ENCODE measurements around the gene ACOXL. TPM values are rescaled to one million over a fixed set of nuclear protein-coding genes. Genes with fewer than 3 reads are reported as not detected.

Gene ACOXL
- total and polyA plus RNA-seq, 2 of the 8 experiments (the other 6 are each of a cell fraction or from before 2014, with no cell fraction given) = 11.4 to 20.6 TPM

- no peaks in the 10 kb centered on the region for H4K20me1 ChIP-seq (replicated peaks in 1 of 2; ENCODE audit: control insufficient read depth in 1 of 2, insufficient read depth in 2 of 2, low read length in 2 of 2)
- H2AK5ac ChIP-seq (ENCODE audit: low read depth, low read length) = no peak overlapping the region
- DNase-seq (ENCODE audit: low read depth in 1 of 2, low spot score in 2 of 2) (no peak), FAIRE-seq (no peak)
- H3K23ac ChIP-seq (ENCODE audit: insufficient read length) = no peak overlapping the region
- ChIA-PET CTCF (ENCODE audit: partially characterized antibody) (no interaction called here), POLR2A (ENCODE audit: partially characterized antibody) (no interaction called here)
- no peaks in the 10 kb centered on the region for H3K79me1 ChIP-seq (ENCODE audit: low read depth, low read length)
- H4K5ac ChIP-seq (ENCODE audit: insufficient read length, low read depth, low read length) = no peak overlapping the region
- H2BK120ac ChIP-seq (replicated peaks; ENCODE audit: low read depth, low read length) = no peak overlapping the region
- no peak overlapping the region for H3K56ac ChIP-seq (replicated peaks; ENCODE audit: insufficient read length, low read depth, low read length)
- 88% methylated on average over 4 of the region's 4 CpGs; no CpG with 5 or more reads in 1 of the 2 experiments for WGBS, 2 experiments (ENCODE audit: extremely low coverage in 1 of 2, insufficient coverage in 1 of 2, insufficient read length in 1 of 2, insufficient replicate concordance in 2 of 2, low coverage in 1 of 2, low lambda C conversion rate in 2 of 2, missing lambda C conversion rate in 1 of 2)
- H2BK12ac ChIP-seq (ENCODE audit: low read depth, low read length) = no peak overlapping the region
- H3K14ac ChIP-seq (ENCODE audit: insufficient read length) = no peak overlapping the region
- no peak overlapping the region for H3K4ac ChIP-seq (replicated peaks; ENCODE audit: insufficient read length, low read depth, low read length)
- H3K27me3 ChIP-seq (replicated peaks in 1 of 4; ENCODE audit: control insufficient read depth in 3 of 4, extremely low read depth in 1 of 4, insufficient read depth in 3 of 4, low read length in 3 of 4) = no peaks in the 10 kb centered on the region
- no peaks in the 10 kb centered on the region for H3K79me2 ChIP-seq (ENCODE audit: control insufficient read depth in 1 of 2, insufficient read depth in 2 of 2, low read length in 2 of 2)
- H3K36me3 ChIP-seq (ENCODE audit: control insufficient read depth in 2 of 4, insufficient read depth in 4 of 4, low read length in 3 of 4) = 0 out of 8 replicates have a peak, but pooled peaks cover 0 to 3% (median 0%) of the 10 kb centered on the region in 4 experiments
- H3K18ac ChIP-seq (ENCODE audit: extremely low read depth, low read length) = no peak overlapping the region
- H4K91ac ChIP-seq (replicated peaks; ENCODE audit: insufficient read length, low read length) = no peak overlapping the region
- no peaks in the 10 kb centered on the region; a peak in 2 of 4 replicates for H3K9me3 ChIP-seq (ENCODE audit: insufficient read depth in 2 of 2, low read depth in 1 of 2, low read length in 1 of 2)
- no peak overlapping the region for H4K8ac ChIP-seq (ENCODE audit: extremely low read depth, insufficient read depth, low read length)
- H2BK5ac ChIP-seq (ENCODE audit: low read depth, low read length) = no peak overlapping the region
- H3K9ac ChIP-seq (replicated peaks in 1 of 4; ENCODE audit: extremely low read depth in 1 of 4, low read depth in 3 of 4, low read length in 3 of 4) = no peak overlapping the region
- TF ChIP-seq HDAC6 (IDR thresholded peaks at IDR 0.05; ENCODE audit: low read depth, low read length) (no peak), USF2 (IDR thresholded peaks at IDR 0.05; ENCODE audit: low read length) (no peak), SP4 (IDR thresholded peaks at IDR 0.05; ENCODE audit: low read length) (no peak), HDAC2 (IDR thresholded peaks at IDR 0.05; ENCODE audit: borderline replicate concordance in 1 of 2, low read depth in 2 of 2, low read length in 2 of 2) (no peak), SIX5 (IDR thresholded peaks at IDR 0.05; ENCODE audit: low read depth, low read length) (no peak), NANOG (IDR thresholded peaks at IDR 0.05; ENCODE audit: insufficient read depth, low read depth, low read length, poor library complexity, severe bottlenecking) (no peak), CEBPB (IDR thresholded peaks at IDR 0.05; ENCODE audit: low read depth, low read length) (no peak), SP2 (IDR thresholded peaks at IDR 0.05; ENCODE audit: low read length) (no peak), BACH1 (IDR thresholded peaks at IDR 0.05; ENCODE audit: low read length) (no peak), RFX5 (IDR thresholded peaks at IDR 0.05; ENCODE audit: borderline replicate concordance, low read depth, low read length) (no peak), SP1 (IDR thresholded peaks at IDR 0.05; ENCODE audit: low read depth, low read length) (no peak), TEAD4 (IDR thresholded peaks at IDR 0.05; ENCODE audit: low read depth, low read length) (no peak), CBX5 (IDR thresholded peaks at IDR 0.05; ENCODE audit: low read depth, low read length) (no peak)
- H3K4me2 ChIP-seq (ENCODE audit: insufficient read depth in 1 of 2, low read depth in 2 of 2, low read length in 2 of 2) = no peak overlapping the region
- H3K27ac ChIP-seq (ENCODE audit: low read depth, low read length) = no peak overlapping the region
- H3K4me1 ChIP-seq (replicated peaks in 1 of 4; ENCODE audit: control insufficient read depth in 3 of 4, insufficient read depth in 4 of 4, low read length in 3 of 4) = peaks cover 6 to 9% (median 7%) of the 10 kb centered on the region in 4 experiments
- no peaks in the 10 kb centered on the region; the same call in 1 of the 2 replicates for H3K23me2 ChIP-seq (ENCODE audit: low read depth, low read length)
- no peak overlapping the region for H2BK20ac ChIP-seq (ENCODE audit: low read length)
- H2AFZ ChIP-seq (ENCODE audit: low read length) = no peak overlapping the region
- no peak overlapping the region for H2BK15ac ChIP-seq (ENCODE audit: low read length)
- no peak overlapping the region for H3K4me3 ChIP-seq (ENCODE audit: extremely low read depth in 1 of 4, insufficient read depth in 2 of 4, low read depth in 3 of 4, low read length in 4 of 4)
Observed at GRCh38 chr2:110977403-110977802, 245.0 kb downstream of the ACOXL start.
